SIG-M5 (cell line): ENCODE results near the gene SIN3B.
"Not testable (repeated sequence)": the region's sequence is repeated elsewhere in the genome, so short reads cannot be mapped to it uniquely, and the experiment has no call there.

Source experiments
- DNase-seq: peaks from one replicate; lab custom pipeline; 2025; lab: John Stamatoyannopoulos, UW

The SIN3B gene

GRCh38 chr19:16829010-16829821, at the start of gene SIN3B:
SIN3B (plus strand) TSS chr19:16829398; CDS start chr19:16829421, 23 bp downstream.
- no peak for DNase-seq

- DNase-seq: no peak
Observed at GRCh38 chr19:16779539-16780163, 49.5 kb upstream of the SIN3B start.

GRCh38 chr19:16782719-16783118, 46.5 kb upstream of the SIN3B start:
- no peak for DNase-seq

GRCh38 chr19:16788479-16788878, 40.7 kb upstream of the SIN3B start:
- DNase-seq: no peak

GRCh38 chr19:16789238-16789637, 40.0 kb upstream of the SIN3B start:
- DNase-seq: no peak

- no peak for DNase-seq
Observed at GRCh38 chr19:16790051-16790450, 39.1 kb upstream of the SIN3B start.

GRCh38 chr19:16791942-16792341, 37.3 kb upstream of the SIN3B start:
- no peak for DNase-seq

GRCh38 chr19:16794456-16795441, 34.4 kb upstream of the SIN3B start:
- no peak for DNase-seq

- no peak for DNase-seq
Observed at GRCh38 chr19:16795731-16796130, 33.5 kb upstream of the SIN3B start.

GRCh38 chr19:16797876-16798275, 31.3 kb upstream of the SIN3B start:
- DNase-seq: no peak

GRCh38 chr19:16798326-16798725, 30.9 kb upstream of the SIN3B start:
- DNase-seq: not testable (repeated sequence)

- DNase-seq: no peak
Observed at GRCh38 chr19:16799740-16800139, 29.5 kb upstream of the SIN3B start.

- DNase-seq: no peak
Observed at GRCh38 chr19:16801600-16802013, 27.6 kb upstream of the SIN3B start.

- no peak for DNase-seq
Observed at GRCh38 chr19:16804176-16804575, 25.0 kb upstream of the SIN3B start.

GRCh38 chr19:16807549-16808284, 21.5 kb upstream of the SIN3B start:
- DNase-seq: no peak

GRCh38 chr19:16814526-16815100, 14.6 kb upstream of the SIN3B start:
- DNase-seq: no peak

GRCh38 chr19:16820056-16820455, 9.1 kb upstream of the SIN3B start:
- DNase-seq: no peak

GRCh38 chr19:16821081-16821480, 8.1 kb upstream of the SIN3B start:
- DNase-seq: no peak

- no peak for DNase-seq
Observed at GRCh38 chr19:16822648-16823047, 6.5 kb upstream of the SIN3B start.

- no peak for DNase-seq
Observed at GRCh38 chr19:16824658-16825311, 4.4 kb upstream of the SIN3B start.
